NCI-H146 treated with DMSO at 0.1 percent for 48 hours (cell line): ENCODE measurements around the gene SOBP.
"Not testable (repeated sequence)": the region's sequence is repeated elsewhere in the genome, so short reads cannot be mapped to it uniquely, and the experiment has no call there.

ENCODE experiments used
- DNase-seq: peaks from one replicate; lab custom pipeline; 2025; ENCODE audit not compliant: unreplicated experiment; lab: John Stamatoyannopoulos, UW

The SOBP gene, protein sequence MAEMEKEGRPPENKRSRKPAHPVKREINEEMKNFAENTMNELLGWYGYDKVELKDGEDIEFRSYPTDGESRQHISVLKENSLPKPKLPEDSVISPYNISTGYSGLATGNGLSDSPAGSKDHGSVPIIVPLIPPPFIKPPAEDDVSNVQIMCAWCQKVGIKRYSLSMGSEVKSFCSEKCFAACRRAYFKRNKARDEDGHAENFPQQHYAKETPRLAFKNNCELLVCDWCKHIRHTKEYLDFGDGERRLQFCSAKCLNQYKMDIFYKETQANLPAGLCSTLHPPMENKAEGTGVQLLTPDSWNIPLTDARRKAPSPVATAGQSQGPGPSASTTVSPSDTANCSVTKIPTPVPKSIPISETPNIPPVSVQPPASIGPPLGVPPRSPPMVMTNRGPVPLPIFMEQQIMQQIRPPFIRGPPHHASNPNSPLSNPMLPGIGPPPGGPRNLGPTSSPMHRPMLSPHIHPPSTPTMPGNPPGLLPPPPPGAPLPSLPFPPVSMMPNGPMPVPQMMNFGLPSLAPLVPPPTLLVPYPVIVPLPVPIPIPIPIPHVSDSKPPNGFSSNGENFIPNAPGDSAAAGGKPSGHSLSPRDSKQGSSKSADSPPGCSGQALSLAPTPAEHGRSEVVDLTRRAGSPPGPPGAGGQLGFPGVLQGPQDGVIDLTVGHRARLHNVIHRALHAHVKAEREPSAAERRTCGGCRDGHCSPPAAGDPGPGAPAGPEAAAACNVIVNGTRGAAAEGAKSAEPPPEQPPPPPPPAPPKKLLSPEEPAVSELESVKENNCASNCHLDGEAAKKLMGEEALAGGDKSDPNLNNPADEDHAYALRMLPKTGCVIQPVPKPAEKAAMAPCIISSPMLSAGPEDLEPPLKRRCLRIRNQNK

DNA sequence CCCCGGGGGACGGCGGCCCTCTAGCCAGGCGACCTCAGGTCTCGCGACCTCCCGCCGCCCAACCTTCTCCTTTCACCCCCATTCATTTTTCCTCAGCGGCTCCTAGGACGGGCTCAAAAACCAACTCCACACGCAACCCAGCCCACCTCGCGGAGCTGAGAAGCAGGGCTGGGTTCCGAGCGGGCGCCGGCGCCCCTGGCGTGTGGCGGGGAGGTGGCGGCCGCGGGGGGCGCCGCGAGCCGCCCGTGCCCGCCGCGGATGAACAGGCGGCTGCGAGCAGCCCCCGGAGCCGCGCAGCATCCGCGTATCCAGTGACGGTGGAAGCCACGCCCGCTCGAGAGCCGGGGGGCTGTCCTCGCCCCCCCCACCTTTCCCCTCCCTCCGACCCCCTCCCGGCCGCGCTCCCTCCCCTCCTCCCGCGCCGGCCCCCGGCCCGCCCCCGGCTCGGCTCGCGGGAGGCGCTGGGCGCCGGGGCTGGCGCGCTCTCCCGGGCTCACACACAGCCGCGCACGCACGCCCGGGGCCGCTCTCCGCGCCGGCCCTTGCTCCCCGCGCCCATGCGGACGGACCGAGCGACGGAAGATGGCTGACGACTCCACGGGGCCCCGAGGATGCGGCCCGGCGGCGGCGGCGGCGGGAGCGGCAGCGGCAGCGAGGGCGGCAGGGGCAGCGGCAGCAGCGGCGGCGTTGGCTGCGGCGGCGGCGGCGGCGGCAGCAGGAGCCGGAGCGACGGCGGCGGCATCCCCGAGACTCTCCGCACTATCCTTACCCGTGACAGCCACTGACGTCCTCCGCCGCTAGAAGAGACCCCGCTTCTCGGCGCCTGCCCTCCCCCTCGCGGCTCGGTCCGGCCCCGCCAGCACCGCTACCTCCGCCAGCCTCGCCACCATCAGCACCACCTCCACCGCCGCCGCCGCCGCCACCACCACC, at the start of gene SOBP:
SOBP (plus strand) TSS at position 482 of the 930 bp plus-strand sequence. CDS start 500 bp downstream, outside the sequence.
- peak; percentile 59 for DNase-seq

DNA sequence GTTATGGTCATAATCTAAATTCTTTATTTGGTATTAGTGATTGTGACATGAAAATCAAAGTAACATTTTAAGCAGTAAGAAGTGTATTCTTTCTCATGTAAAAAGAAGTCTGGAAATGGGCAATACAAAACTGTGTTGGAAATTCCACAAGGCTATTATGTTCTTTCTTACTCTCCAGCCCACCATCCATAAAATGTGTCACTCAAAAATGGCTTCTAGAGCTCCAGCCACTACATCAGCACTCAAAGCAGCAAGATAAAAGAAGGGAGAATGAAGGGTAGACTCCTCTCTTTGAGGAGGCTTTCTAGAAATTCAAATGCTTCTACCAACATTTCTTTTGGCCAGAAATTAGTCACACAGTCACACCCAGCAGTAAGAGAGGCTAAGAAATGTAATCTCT, 49.0 kb upstream of the SOBP start:
- DNase-seq, result no peak

DNA sequence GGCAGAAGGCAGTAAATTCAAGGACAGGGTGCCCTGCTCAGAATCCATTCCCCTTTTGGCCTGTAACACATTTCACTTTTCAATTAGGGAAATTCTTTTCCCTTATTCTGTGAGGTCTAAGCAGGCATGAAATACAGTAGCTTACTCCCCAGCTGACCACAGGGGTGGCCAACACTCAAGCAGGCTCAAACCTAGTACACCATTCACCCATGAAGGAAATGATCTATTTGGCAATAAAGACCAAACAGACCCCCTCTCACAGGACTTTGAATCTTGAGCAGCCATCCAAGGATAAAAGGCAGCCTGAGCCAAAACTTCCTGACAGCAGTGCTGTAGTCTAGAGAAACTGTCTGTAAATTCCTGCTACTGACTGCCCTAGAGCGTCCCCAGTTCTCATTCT, 48.2 kb upstream of the SOBP start:
- DNase-seq, result no peak

DNA sequence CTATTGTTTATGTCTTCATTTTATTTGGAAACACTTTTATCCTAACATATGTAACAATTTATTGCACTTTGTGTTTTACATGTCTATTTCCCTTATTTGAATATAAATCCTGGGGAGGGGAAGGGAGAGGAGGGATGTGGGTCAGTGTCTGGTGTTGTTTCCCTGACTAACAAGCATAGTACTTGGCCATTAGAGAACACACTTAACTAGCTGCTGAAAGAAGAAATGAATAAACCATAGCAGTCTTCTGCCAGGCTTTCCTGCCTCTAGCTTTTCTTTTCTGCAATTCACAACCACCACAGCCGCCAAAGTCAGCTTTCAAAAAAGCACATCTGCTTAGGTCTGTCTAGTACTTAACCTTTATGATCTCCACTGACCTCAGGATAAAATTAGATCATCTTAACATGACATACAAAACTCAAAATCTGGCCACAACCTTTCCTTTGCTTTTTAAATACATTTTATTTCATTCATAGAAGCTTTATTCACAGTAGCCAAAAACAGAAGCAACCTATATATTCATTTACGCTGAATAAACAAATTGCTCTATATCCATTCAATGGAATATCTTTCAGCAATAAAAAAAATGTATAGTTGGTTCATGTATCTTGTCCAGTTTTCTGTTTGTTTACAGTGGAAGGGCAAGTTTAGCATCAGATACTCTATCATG, 46.8 kb upstream of the SOBP start:
- DNase-seq, result no peak

DNA sequence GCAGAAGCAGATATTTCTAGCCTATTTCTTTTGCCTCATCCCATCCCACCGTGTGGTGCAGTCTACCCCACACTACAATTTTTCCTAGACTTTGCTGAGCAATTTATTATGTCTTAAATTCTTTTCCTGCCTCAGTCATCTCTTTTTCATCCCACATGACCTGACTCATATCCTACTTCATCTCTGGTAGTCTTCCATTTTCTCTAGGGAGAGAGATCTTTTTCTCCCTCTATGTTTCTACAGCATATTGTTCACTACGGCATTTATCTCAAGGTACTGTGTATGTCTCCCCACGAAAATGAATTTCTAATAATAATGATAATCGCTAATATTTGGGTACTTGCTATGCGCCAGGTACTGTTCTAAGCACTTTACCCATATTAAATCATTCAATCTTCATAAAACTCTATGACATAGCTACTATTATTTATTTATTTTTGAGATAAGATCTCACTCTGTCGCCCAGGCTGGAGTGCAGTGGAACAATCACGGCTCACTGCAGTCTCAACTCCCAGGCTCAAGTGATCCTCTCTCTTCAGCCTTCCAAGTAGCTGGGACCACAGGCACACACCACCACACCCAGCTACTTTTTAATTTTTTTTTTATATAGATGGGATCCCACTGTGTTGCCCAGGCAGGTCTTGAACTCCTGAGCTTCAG, 46.2 kb upstream of the SOBP start:
- no peak for DNase-seq

DNA sequence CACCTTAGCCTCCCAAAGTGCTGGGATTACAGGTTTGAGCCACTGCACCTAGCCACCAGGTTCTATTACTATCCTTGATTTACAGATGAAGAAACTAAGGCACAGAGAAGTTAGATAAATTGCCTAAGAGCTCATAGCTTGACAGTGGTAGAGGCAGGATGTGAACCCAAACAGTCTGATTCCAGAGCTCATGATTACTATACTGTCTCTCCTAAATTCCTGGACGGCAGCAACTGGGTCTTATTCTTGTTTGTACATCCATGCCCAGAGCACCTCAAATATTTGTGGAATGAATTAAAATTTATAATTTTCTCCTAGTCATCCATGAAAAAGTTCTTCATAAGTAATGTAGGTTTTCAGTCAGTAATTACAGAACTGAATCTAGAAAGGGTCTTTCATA, 45.6 kb upstream of the SOBP start:
- no peak for DNase-seq

DNA sequence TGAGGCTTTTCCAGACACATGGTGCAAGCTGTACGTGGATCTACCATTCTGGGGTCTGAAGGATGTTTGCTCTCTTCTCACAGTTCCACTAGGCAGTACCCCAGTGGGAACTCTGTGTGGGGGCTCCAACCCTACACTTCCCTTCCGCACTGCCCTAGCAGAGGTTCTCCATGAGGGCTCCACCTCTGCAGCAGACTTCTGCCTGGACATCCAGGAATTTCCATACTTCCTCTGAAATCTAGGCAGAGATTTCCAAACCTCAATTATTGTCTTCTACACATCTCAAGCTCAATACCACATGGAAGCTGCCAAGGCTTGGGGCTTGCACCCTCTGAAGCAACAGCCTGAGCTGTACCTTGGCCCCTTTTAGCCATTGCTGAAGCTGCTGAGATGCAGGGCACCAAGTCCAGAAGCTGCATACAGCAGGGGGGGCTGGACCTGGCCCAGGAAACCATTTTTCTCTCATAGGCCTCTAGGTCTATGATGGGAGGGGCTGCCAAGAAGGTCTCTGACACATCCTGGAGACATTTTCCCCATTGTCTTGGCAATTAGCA, 42.2 kb upstream of the SOBP start:
- DNase-seq, result no peak

DNA sequence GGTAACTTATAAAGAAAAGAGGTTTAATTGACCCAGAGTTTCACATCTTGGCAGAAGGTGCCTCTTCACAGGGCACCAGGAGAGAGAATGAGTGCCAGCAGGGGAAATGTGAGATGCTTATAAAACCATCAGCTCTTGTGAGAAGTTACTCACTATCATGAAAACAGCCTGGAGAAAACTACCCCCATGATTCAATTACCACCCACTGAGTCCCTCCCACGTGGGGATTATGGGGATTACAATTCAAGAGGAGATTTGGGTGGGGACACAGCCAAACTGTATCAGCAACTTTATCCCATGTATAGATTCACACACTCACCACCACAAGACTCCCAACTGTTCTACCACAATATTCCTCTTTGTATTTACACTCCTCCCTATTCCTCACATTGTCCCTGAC, 41.1 kb upstream of the SOBP start:
- DNase-seq, result no peak

DNA sequence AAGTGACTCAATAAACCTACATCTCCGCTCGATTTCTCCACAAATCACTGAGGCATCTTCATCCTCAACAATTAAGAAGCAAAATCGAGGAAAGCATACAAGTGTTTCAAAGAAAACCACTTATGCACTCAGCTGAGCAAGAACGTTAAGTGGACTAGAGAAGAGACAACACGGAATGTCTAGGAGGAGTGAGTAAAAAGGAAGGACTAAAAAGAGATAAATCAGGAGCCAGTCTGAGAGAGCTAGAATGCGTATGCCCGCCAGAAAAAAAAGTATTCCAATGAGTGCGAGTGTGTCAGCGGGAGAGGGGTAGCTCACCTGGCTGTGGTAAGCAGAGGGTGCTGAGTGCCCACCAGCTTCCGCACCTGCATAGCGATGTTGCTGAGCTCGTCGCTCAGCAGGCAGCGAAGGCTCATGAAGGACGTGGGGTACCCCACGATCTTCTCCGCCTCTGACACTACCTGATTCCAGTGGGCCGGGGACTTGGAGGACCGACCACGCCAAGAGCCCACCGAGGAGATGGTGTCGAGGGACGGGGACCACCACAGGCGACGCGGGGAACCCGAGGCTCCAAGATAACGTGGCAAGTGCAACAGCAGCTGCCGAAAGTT, 31.1 kb upstream of the SOBP start:
- DNase-seq, result peak; percentile 32

DNA sequence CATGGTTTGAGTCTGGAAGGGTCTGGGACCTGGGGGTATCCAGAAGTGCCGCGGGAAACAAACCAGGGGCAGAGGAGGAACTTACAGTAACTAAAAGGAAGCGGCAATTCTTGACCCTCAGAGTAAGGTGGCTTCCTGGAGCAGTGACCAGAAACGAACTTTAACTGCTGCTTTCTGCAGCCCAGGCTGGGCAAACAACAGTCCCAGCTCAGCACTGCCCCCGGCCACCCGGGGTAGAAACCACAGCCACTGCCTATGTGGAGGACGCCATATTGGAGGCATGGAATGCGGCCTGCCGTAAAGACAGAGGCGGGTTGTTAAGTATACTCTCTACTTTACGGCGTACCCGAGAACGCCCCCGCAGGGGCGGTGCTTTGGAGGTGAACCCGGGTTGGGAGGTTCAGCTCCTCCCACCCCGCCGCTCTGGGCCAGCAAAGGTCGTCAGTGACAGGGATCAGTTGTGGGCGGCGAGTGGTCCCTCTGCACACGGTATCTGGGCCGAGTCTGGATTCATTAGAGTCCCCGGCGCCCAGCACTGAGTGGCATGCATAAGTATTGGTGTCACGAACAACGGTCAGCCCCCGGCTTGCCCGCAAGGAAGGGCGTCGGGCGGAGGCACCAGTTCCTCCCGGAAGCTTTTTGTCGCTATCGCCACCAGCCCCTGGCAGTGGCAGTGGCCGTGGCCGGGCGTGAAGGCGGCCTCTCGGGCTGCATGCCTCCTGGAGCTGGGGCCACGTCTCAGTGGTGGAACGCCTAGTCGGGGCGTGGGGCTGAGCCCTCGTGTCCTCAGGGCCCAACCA, 30.4 kb upstream of the SOBP start, which contains the start of gene PDSS2:
PDSS2 (minus strand) TSS at position 282 of the 800 bp plus-strand sequence; CDS start at position 3, 279 bp downstream.
- peak; percentile 95 for DNase-seq

DNA sequence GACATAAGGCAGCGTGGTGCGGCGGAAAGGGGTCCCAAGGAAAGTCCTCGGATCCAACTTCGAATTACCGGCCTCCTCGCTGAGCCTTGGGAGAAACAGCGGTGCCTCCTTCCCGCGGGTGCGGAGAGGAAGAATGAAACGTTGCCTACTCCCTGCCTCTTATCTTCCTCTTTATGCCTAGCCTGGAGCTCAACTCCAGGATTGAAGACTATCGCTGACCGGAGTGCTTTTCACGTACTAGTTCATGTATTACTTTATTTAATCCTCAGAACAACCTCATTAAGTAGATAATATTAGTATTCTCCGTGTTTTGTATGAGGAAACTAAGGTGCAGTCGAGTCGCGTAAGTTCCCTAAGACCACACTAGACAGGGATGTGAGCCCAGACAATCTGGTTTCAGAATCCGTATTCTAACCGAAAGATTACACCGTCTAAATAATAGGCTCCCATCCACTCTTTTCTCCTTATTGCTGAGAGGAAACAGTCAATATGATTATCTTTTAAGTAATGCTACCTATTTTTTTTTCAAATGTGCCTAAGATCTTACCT, 29.8 kb upstream of the SOBP start:
- no peak for DNase-seq

DNA sequence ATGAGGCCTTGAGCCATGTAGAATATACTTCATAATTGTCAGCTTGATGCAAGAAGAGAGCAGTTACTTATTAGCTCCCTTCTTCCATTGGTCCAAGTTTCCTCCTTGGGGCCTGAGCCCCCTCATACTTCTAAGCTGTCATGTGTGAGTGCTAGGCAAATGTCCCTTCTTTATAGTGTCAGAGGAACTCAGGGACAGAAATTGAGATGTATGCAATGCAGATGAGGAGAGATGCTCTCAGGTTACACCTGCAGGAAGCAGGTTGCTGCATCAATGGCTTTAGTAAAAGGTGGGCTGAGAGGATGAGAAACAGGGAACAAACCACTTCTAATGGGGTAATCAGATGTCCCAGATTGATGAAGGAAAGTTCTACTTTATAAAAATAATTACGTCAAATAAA, 23.9 kb upstream of the SOBP start:
- peak; percentile 15 for DNase-seq

DNA sequence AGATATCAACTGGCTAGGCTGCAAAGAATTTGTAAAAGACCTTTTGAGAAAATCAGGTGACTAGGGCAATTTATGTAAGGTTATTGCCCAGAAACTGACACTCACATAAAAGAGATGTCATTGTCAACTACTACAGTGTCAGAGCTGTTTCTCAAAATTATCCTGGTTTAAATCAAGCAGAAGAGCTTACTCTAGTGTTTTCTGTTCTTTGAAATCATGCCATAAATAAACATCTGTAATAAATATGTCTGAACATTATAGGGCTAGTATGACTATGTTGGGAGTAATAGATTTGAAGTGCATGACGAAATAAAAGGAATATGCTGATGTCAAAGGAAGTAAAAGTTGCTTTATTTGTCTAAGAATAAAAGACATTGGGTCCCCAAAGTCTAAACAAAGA, 19.6 kb upstream of the SOBP start:
- no peak for DNase-seq

DNA sequence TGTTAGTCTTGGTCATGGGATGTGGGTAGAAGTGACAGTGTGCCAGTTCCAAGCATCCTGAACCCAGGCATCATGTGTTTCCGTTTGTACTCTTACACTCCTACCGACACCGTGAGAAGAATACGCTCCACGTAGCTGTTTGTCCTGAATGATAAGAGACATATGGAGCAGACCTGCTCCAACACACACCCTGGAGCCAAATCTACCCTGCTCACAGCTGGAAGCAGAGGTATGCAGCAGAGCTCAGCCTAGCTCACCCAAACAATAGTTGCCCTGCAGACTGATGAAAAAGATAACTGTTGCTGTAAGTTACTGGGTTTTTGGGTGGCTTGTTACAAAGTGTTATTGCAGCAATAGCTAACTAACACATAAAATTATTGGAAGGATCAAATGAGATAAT, 16.3 kb upstream of the SOBP start:
- peak; percentile 26 for DNase-seq

DNA sequence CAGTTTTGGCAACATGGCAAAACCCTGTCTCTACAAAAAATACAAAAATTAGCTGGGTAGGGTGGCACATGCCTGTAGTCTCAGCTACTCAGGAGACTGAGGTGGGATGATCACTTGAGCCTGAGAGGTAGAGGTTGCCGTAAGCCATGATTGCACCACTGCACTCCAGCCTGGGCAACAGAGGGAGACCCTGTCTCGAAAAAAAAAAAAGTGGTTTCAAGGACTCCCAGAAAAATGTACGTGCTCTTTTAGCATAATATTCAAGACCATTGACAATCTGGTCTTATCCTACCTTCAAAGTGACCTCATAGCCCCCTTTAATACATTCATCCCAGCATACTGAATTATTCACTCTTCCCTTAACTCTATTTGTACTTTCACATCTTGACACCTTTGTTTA, 14.6 kb upstream of the SOBP start:
- DNase-seq, result not testable (repeated sequence)

DNA sequence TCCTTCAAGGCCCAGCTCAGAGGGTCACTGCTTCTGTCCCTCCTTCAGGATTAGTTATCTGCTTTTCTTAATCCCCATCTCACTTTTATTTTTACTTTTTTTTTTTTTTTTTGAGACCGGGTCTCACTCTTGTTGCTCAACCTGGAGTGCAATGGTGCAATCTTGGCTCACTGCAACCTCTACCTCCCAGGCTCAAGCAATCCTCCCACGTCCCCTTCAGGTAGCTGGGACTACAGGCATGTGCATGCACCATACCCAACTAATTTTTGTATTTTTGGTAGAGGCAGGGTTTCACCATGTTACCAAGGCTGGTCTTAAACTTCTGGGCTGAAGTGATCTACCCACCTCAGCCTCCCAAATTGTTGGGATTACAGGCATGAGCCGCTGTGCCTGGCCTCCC, 14.1 kb upstream of the SOBP start:
- not testable (repeated sequence) for DNase-seq

DNA sequence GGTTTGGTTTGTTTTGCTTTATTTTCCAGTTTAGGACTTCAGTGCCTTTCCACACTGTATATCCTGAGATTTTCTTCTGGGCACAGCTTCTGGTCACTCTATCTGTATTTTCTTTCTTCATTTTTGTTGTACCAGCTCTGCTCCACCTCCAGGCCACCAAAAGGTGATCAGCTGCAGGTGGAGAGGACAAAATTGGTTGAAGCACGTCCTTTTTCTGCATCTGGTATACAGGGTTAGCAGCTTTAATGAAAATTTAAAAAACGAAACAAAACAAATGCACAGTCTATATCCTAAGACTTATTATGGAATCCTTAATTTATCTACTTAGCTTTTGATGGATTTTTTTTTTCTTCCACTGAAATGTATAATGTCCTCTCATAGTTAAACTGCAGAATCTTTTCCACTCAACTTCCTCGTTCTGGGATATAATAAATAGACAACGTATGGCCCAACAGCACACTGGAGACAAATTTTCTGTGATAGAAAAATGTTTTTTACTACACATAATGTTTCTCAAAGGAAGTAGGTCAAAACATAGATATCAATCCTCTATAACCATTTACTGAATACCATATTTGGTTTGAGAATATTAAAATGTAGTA, 10.7 kb upstream of the SOBP start:
- DNase-seq, result no peak

DNA sequence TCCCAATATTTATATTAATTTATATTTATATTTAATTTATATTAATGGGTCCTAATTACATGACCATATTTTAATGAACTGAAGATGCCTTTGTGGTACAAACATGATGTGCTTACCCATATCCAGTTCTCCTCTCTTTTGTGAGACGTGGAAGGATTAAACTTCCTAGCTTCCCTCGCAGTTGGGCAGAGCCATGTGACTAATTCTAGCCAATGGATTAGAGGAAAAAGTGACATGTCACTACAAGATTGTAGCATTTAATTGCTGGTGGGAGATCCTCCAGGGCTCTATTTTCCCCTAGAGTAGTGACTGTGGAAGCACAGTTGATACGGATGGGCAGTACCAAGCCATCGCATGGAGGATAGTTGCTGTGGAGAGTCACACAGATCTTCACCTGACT, 4.8 kb upstream of the SOBP start:
- DNase-seq, result no peak
